Measurements from ENCODE around the gene E2F3.

E2F3 gene

DNA sequence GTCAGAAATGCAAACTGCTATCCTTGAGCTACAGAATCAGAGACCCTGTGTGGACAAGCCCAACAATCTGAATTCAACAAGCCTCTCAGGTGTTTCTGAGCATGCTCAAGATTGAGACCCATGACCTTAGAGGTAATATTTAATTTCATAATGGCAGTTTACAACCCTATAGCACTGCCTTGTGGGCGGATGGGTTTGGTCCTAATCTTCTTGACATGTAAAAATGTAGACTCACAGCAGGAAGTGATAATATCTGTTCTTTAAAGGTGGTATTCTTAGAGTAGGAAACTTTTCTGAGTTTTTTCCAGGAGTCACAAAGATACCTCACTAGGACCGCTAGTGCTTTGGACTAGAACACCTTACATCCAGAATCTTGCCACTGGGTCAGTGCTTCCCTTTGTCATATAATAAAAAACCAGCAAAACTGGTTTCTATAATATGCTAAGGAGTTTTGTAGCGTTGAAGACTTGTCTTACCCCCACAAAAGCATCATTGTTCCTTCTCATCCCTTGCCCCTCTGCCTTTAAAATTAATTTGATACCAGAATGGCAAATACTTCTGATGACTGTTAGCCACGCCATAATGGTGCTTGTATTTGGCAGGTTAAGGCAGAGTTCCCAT, 52.6 kb downstream of the E2F3 start:
- POLR2A ChIA-PET, result no interaction called here
- TF ChIP-seq, protein P1, sequence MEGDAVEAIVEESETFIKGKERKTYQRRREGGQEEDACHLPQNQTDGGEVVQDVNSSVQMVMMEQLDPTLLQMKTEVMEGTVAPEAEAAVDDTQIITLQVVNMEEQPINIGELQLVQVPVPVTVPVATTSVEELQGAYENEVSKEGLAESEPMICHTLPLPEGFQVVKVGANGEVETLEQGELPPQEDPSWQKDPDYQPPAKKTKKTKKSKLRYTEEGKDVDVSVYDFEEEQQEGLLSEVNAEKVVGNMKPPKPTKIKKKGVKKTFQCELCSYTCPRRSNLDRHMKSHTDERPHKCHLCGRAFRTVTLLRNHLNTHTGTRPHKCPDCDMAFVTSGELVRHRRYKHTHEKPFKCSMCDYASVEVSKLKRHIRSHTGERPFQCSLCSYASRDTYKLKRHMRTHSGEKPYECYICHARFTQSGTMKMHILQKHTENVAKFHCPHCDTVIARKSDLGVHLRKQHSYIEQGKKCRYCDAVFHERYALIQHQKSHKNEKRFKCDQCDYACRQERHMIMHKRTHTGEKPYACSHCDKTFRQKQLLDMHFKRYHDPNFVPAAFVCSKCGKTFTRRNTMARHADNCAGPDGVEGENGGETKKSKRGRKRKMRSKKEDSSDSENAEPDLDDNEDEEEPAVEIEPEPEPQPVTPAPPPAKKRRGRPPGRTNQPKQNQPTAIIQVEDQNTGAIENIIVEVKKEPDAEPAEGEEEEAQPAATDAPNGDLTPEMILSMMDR (IDR thresholded peaks at IDR 0.05; ENCODE audit: control extremely low read depth, extremely low read depth, low read depth, missing control alignments), result no peak
- CTCF ChIA-PET, result interaction anchor here (0.6 to 1.2 kb wide), 3 partner anchors 19 to 50 kb away, joined by 3 read pairs; no protein-coding TSS in a partner anchor
- no peak for DNase-seq (ENCODE audit: extremely low spot score)

DNA sequence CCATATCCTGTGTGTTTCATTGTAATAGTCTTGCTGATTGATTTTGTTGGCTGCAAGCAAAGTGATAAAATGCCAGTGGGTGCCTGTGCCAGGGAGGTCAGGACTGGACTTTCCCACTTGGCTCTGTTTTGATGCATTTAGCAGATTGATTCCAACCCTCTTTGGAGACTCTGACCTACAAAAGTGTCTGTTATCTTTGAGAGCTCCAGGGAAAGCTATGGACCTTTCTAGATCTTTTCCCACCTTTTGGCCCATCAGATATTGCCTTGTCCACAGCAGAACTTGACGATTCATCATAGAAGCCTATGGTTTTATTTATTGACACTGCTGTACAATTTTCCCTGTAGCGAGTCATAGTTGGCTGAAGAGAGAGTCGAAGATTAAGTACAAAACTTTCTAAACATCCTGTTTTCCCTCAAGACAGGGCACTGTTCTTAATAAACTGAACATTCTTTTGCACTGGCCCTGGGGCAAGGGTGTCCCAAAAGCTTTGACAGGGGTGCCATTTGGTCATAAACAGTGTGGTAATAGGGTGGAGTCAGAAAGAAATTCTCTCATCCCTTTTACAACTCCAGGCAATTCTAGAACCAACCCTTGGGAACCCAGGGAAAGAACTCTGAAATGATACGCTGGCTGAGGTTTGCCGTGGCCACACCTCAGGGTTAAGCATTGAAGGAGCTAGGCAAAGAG, 53.7 kb downstream of the E2F3 start:
- no peak for DNase-seq (ENCODE audit: extremely low spot score)
- TF ChIP-seq, protein P1 (IDR thresholded peaks at IDR 0.05; ENCODE audit: control extremely low read depth, extremely low read depth, low read depth, missing control alignments), result no peak
- CTCF ChIA-PET, result interaction anchor here (0.8 to 1.2 kb wide), 5 partner anchors 8 to 20 kb away, joined by 3 to 4 read pairs (median 3); no protein-coding TSS in a partner anchor
- POLR2A ChIA-PET, result no interaction called here

GRCh38 chr6:20458027-20458894, 56.6 kb downstream of the E2F3 start:
- TF ChIP-seq, protein P1 (IDR thresholded peaks at IDR 0.05; ENCODE audit: control extremely low read depth, extremely low read depth, low read depth, missing control alignments), result no peak
- ChIA-PET POLR2A (no interaction called here), CTCF (interaction anchor here (1.1 to 1.4 kb wide), 2 partner anchors 54 kb away, joined by 4 read pairs; no protein-coding TSS in a partner anchor)
- no peak for DNase-seq (ENCODE audit: extremely low spot score)

DNA sequence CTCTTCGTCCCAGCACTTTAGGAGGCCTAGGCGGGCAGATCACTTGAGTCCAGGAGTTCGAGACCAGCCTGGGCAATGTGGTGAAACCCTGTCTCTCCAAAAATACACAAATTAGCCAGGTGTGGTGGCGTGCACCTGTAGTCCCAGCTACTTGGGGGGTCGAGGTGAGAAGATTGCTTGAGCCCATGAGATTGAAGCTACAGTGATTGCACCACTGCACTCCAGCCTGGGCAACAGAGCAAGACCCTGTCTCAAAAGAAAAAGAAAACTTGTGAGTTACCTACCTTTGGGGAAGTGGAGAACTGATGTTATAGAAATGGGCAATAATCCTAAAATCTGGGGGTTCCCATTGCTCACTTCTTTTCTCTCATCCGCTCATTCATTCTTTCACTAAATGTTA, 58.0 kb downstream of the E2F3 start:
- ChIA-PET CTCF (interaction anchor here (1.1 kb wide), 1 partner anchor 55 kb away, joined by 4 read pairs; no protein-coding TSS in a partner anchor), POLR2A (no interaction called here)
- TF ChIP-seq, protein P1 (IDR thresholded peaks at IDR 0.05; ENCODE audit: control extremely low read depth, extremely low read depth, low read depth, missing control alignments), result no peak
- DNase-seq (ENCODE audit: extremely low spot score), result no peak

GRCh38 chr6:20461576-20461975, 59.9 kb downstream of the E2F3 start:
- TF ChIP-seq, protein P1 (IDR thresholded peaks at IDR 0.05; ENCODE audit: control extremely low read depth, extremely low read depth, low read depth, missing control alignments), result no peak
- ChIA-PET POLR2A (no interaction called here), CTCF (no interaction called here)
- no peak for DNase-seq (ENCODE audit: extremely low spot score)

DNA sequence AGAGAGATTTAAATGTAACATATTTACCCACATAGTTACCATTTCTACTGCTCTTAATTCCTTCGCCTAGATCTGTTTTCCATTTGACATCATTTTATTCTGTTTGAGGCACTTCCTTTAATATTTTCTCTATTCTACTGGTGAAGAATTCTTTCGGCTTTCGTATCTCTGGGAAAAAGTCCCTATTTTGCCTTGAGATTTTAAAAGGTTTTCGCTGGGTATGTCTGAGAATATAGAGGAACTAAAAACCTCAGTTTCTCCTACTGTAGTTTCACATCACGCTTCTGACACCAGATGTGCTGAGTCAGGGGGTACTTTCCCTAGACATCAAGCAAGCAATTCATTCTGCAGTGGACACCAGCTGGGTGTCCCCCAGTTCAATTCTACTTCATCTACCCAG, 61.7 kb downstream of the E2F3 start:
- CTCF ChIA-PET, result interaction anchor here (1.2 to 2.0 kb wide), 3 partner anchors 58 to 65 kb away, joined by 3 to 5 read pairs (median 5); no protein-coding TSS in a partner anchor

More for the DNA sequence above, 61.7 kb downstream of the E2F3 start:
- POLR2A ChIA-PET, result no interaction called here
- peak; percentile 27 for DNase-seq (ENCODE audit: extremely low spot score)
- TF ChIP-seq, protein P1 (IDR thresholded peaks at IDR 0.05; ENCODE audit: control extremely low read depth, extremely low read depth, low read depth, missing control alignments), result no peak

Measured in GM10248 (cell line).